ENCODE measurements around the gene RAVER1. TPM values are rescaled to one million over a fixed set of nuclear protein-coding genes. Genes with fewer than 3 reads are reported as not detected.

The RAVER1 gene
- total and polyA plus RNA-seq, 2 of the 13 experiments (the other 11 are each of a cell fraction or from before 2014, with no cell fraction given), result 3.6 to 7.9 TPM

DNA sequence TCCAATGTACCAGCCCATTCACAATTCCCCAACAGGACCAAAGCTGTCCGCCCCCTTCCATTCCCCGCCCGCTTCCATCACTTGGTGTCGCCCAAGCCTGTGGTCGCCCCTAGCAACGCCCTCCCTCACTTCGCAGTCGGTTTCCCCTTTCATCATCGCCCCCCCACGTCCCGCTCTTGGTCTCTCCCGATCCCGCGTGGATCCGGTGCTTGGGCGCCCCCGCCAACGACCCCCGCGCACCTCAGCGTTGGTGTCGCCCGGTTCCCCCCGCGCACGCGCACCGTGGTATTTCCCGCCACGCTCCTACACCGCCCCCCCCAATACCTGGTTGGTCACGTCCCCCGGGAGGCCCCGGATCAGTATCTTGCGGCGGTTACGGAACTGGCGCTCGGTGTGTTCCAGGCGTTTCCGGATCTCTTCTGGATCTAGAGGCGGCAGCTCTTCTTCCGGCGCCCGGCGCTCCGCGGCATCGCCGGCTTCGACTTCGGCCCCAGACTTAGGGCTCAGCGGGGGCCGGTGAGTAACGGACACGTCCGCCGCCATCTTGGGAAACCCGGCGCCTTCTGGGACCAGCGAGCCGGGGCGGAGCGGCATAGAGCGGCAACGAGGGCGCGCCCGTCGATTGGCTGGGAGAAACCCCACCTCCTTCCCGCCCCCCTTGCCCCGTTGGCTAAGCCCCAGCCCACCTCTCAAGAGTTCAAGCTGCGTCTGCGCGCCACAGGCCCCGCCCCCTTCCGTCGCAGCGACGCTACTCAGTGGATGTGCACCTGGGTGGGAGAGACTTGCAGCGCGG, at the start of gene RAVER1 (continued):
- TF ChIP-seq MAZ (IDR thresholded peaks at IDR 0.05; ENCODE audit: borderline replicate concordance, low read depth, low read length), result peak; percentile 59; the same call in 1 of the 2 replicates
- TF ChIP-seq MAZ (CRISPR knock-in tag; IDR thresholded peaks at IDR 0.05; ENCODE audit: low read depth), result peak; percentile 73
- TF ChIP-seq GATAD2A (CRISPR knock-in tag; IDR thresholded peaks at IDR 0.05), result peak; percentile 11; the same call in 1 of the 2 replicates
- TF ChIP-seq CBX5 (CRISPR knock-in tag; IDR thresholded peaks at IDR 0.05; ENCODE audit: borderline replicate concordance), result no peak
- TF ChIP-seq, protein P1, sequence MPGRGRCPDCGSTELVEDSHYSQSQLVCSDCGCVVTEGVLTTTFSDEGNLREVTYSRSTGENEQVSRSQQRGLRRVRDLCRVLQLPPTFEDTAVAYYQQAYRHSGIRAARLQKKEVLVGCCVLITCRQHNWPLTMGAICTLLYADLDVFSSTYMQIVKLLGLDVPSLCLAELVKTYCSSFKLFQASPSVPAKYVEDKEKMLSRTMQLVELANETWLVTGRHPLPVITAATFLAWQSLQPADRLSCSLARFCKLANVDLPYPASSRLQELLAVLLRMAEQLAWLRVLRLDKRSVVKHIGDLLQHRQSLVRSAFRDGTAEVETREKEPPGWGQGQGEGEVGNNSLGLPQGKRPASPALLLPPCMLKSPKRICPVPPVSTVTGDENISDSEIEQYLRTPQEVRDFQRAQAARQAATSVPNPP (CRISPR knock-in tag; IDR thresholded peaks at IDR 0.05), result no peak
- TF ChIP-seq, protein P2, sequence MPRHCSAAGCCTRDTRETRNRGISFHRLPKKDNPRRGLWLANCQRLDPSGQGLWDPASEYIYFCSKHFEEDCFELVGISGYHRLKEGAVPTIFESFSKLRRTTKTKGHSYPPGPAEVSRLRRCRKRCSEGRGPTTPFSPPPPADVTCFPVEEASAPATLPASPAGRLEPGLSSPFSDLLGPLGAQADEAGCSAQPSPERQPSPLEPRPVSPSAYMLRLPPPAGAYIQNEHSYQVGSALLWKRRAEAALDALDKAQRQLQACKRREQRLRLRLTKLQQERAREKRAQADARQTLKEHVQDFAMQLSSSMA (CRISPR knock-in tag; IDR thresholded peaks at IDR 0.05), result no peak
- no peak for TF ChIP-seq RBAK (CRISPR knock-in tag; IDR thresholded peaks at IDR 0.05)
- TF ChIP-seq SALL2 (CRISPR knock-in tag; IDR thresholded peaks at IDR 0.05), result peak; percentile 77; the same call in 1 of the 2 replicates
- 0 out of 2 replicates have a peak, but pooled peaks have one; percentile 83 for TF ChIP-seq ZNF761 (CRISPR knock-in tag; conservative IDR thresholded peaks at IDR 0.05)
- TF ChIP-seq, protein P3, sequence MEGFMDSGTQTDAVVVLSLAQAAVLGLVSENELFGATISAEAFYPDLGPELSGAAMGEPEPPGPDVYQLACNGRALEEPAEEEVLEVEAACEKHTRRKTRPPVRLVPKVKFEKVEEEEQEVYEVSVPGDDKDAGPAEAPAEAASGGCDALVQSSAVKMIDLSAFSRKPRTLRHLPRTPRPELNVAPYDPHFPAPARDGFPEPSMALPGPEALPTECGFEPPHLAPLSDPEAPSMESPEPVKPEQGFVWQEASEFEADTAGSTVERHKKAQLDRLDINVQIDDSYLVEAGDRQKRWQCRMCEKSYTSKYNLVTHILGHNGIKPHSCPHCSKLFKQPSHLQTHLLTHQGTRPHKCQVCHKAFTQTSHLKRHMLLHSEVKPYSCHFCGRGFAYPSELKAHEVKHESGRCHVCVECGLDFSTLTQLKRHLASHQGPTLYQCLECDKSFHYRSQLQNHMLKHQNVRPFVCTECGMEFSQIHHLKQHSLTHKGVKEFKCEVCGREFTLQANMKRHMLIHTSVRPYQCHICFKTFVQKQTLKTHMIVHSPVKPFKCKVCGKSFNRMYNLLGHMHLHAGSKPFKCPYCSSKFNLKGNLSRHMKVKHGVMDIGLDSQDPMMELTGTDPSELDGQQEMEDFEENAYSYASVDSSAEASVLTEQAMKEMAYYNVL (CRISPR knock-in tag; IDR thresholded peaks at IDR 0.05; ENCODE audit: borderline replicate concordance), result no peak
- no peak for TF ChIP-seq ZBTB1 (CRISPR knock-in tag; IDR thresholded peaks at IDR 0.05; ENCODE audit: borderline replicate concordance)
- TF ChIP-seq FOXA1 (IDR thresholded peaks at IDR 0.05), result no peak
- no peak for TF ChIP-seq FOXA1 (CRISPR knock-in tag; IDR thresholded peaks at IDR 0.05)
- TF ChIP-seq SIX1 (CRISPR knock-in tag; IDR thresholded peaks at IDR 0.05; ENCODE audit: borderline replicate concordance), result no peak
- peak; percentile 86 for TF ChIP-seq ZNF143 (CRISPR knock-in tag; IDR thresholded peaks at IDR 0.05)
- no peak for TF ChIP-seq ZNF720 (CRISPR knock-in tag; IDR thresholded peaks at IDR 0.05)
- TF ChIP-seq BCL6 (CRISPR knock-in tag; IDR thresholded peaks at IDR 0.05), result no peak; the same call in 1 of the 2 replicates

Measured in HepG2 (cell line).